Heart left ventricle (tissue), 13 donors: ENCODE results near the gene ZBTB7C.

Experiments used
- POLR2A ChIP-seq, 2 donors: fragments of 450-650 bp; IDR thresholded peaks; one replicate each; pipeline ENCODE4 v1.6.1; 2017; ENCODE audit warnings: antibody characterized with exemption in 2 of 2, mild to moderate bottlenecking in 2 of 2, moderate library complexity in 2 of 2
- TF ChIP-seq, protein P1 (sequence below), 12 donors: fragments of 200-600 bp; sonication (generic) in 4 of 12; IDR thresholded peaks; one replicate each; pipeline versions ENCODE4 v1.5.0 to v1.8.0; 2018 to 2022; ENCODE audit warnings: antibody characterized with exemption in 12 of 12, mild to moderate bottlenecking in 5 of 12
- donor health status: ischemic (EF 13 %, LVEDD 7.1; RV severe dilation, severe dysfunction).
- donor health status: DM: no; HTN: yes; CAD: no.
- donor health status: DM: no; HTN: no; CAD: no.
- donor health status: ischemic (EF 25% LVEDD 6.9; RV normal size, moderate dysfunction).
- donor health status: ischemic (EF 25% LVEDD 5.7; RV mildly dilated, moderate dysfunction).
- donor health status: ischemic (EF 35%, LVEDD 5.7; RV mildly dilated, moderate dysfunction).
- donor health status: nonischemic (EF 11% LVEDD 7.7; RV severe dilation, severe dysfunction).
- donor health status: DM: yes; HTN: yes; CAD: no.
- donor health status: PGD.
- donor health status: ischemic (EF 29% LVEDD 5.4; RV normal size, mild dysfunction).
- donor health status: nonischemic (EF 23%, LVEDD 6.1; RV moderate dilation, normal function).

GRCh38 chr18:48274301-48274700 lies 134.9 kb downstream of the ZBTB7C start:
- TF ChIP-seq, protein P1, sequence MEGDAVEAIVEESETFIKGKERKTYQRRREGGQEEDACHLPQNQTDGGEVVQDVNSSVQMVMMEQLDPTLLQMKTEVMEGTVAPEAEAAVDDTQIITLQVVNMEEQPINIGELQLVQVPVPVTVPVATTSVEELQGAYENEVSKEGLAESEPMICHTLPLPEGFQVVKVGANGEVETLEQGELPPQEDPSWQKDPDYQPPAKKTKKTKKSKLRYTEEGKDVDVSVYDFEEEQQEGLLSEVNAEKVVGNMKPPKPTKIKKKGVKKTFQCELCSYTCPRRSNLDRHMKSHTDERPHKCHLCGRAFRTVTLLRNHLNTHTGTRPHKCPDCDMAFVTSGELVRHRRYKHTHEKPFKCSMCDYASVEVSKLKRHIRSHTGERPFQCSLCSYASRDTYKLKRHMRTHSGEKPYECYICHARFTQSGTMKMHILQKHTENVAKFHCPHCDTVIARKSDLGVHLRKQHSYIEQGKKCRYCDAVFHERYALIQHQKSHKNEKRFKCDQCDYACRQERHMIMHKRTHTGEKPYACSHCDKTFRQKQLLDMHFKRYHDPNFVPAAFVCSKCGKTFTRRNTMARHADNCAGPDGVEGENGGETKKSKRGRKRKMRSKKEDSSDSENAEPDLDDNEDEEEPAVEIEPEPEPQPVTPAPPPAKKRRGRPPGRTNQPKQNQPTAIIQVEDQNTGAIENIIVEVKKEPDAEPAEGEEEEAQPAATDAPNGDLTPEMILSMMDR (IDR thresholded peaks at IDR 0.05) = no peak
- TF ChIP-seq POLR2A (IDR thresholded peaks at IDR 0.05) = no peak
